Measurements from ENCODE around the gene GBP2.
A peak's percentile ranks its signal among the peaks of the same experiment; 100 is the strongest.
"Not testable (repeated sequence)": the region's sequence is repeated elsewhere in the genome, so short reads cannot be mapped to it uniquely, and the experiment has no call there.

GBP2 gene

GRCh38 chr1:89125240-89125912 is 538 bp downstream of the GBP2 start:
- no peak for DNase-seq

GRCh38 chr1:89121641-89122040 is 4.3 kb downstream of the GBP2 start:
- DNase-seq: no peak

- DNase-seq: no peak
These were observed 11.3 kb downstream of the GBP2 start for GRCh38 chr1:89114662-89115061.

- DNase-seq: no peak
These were observed 12.9 kb downstream of the GBP2 start for GRCh38 chr1:89112871-89113613.

GRCh38 chr1:89104687-89105086 is 21.2 kb downstream of the GBP2 start:
- no peak for DNase-seq

- DNase-seq: no peak
These were observed 21.8 kb downstream of the GBP2 start for GRCh38 chr1:89104147-89104546.

GRCh38 chr1:89102021-89102420 is 23.9 kb downstream of the GBP2 start:
- DNase-seq: no peak

- DNase-seq: no peak
These were observed 25.5 kb downstream of the GBP2 start for GRCh38 chr1:89100412-89100811.

- no peak for DNase-seq
These were observed 27.1 kb downstream of the GBP2 start for GRCh38 chr1:89098857-89099256.

- no peak for DNase-seq
These were observed 30.2 kb downstream of the GBP2 start for GRCh38 chr1:89095737-89096136.

GRCh38 chr1:89089962-89090361 is 36.0 kb downstream of the GBP2 start:
- DNase-seq: no peak

GRCh38 chr1:89088572-89088971 is 37.3 kb downstream of the GBP2 start:
- no peak for DNase-seq

GRCh38 chr1:89087241-89087640 is 38.7 kb downstream of the GBP2 start:
- DNase-seq: no peak

GRCh38 chr1:89085781-89086180 is 40.1 kb downstream of the GBP2 start:
- peak in 4 of 6 experiments; percentile 4 to 42 (median 16) for DNase-seq

GRCh38 chr1:89081005-89081404 is 44.9 kb downstream of the GBP2 start:
- no peak for DNase-seq

GRCh38 chr1:89080068-89080467 is 45.8 kb downstream of the GBP2 start:
- DNase-seq: not testable (repeated sequence)

GRCh38 chr1:89072466-89073065 is 53.3 kb downstream of the GBP2 start:
- DNase-seq: not testable (repeated sequence)

GRCh38 chr1:89070509-89070908 is 55.4 kb downstream of the GBP2 start:
- DNase-seq: no peak

- peak in 3 of 6 experiments; percentile 3 to 24 (median 20) for DNase-seq
These were observed 56.0 kb downstream of the GBP2 start for GRCh38 chr1:89069951-89070350.

GRCh38 chr1:89068291-89068690 is 57.6 kb downstream of the GBP2 start:
- DNase-seq: no peak

GRCh38 chr1:89065079-89065868 is 60.6 kb downstream of the GBP2 start, which contains the start of gene GBP1:
TSS of gene GBP1 (minus strand) at chr1:89065208. CDS start at chr1:89063234, 1,974 bp downstream.
- peak in 3 of 6 experiments; percentile 19 to 53 (median 50) for DNase-seq

- peak in 2 of 6 experiments; percentile 9 to 50 for DNase-seq
These were observed 61.3 kb downstream of the GBP2 start for GRCh38 chr1:89064632-89065031.

GRCh38 chr1:89063094-89063493 is 62.8 kb downstream of the GBP2 start:
- no peak for DNase-seq
